GM12878 (cell line): ENCODE results near the gene DDX39B. TPM values are rescaled to one million over a fixed set of nuclear protein-coding genes. Genes with fewer than 3 reads are reported as not detected.

Experiments
- ATF2 ChIP-seq: IDR thresholded peaks from 2 replicates; pipeline ENCODE4 v1.6.1; 2012; ENCODE audit warnings: low read length, inconsistent platforms
- BCLAF1 ChIP-seq: fragments of 450-650 bp; IDR thresholded peaks from 2 replicates; pipeline ENCODE4 v1.6.1; 2017; ENCODE audit warnings: antibody characterized with exemption, mild to moderate bottlenecking, moderate library complexity
- NBN ChIP-seq: fragments of 450-650 bp; IDR thresholded peaks from 2 replicates; pipeline ENCODE4 v1.6.1; 2016
- PBX3 ChIP-seq: IDR thresholded peaks from 2 replicates; pipeline ENCODE4 v1.6.1; 2011; ENCODE audit warnings: mild to moderate bottlenecking, low read depth, low read length, moderate library complexity; ENCODE audit not compliant: insufficient replicate concordance
- PML ChIP-seq: IDR thresholded peaks from 2 replicates; pipeline ENCODE4 v1.6.1; 2012; ENCODE audit warnings: low read length, inconsistent platforms
- PRDM15 ChIP-seq: fragments of 450-650 bp; formaldehyde crosslinking; IDR thresholded peaks from 2 replicates; pipeline ENCODE4 v1.4.0; 2020; ENCODE audit warnings: mild to moderate bottlenecking, moderate library complexity
- SPI1 ChIP-seq: IDR thresholded peaks from 2 replicates; pipeline ENCODE4 v1.6.1; 2011; ENCODE audit warnings: low read depth, mild to moderate bottlenecking, low read length, moderate library complexity, borderline replicate concordance; ENCODE audit not compliant: insufficient read depth
- TCF7 ChIP-seq: IDR thresholded peaks from 2 replicates; pipeline ENCODE4 v1.6.1; 2014; ENCODE audit warnings: antibody characterized with exemption, borderline replicate concordance
- ZNF687 ChIP-seq: fragments of 450-650 bp; IDR thresholded peaks from 2 replicates; pipeline ENCODE4 v1.6.1; 2017; ENCODE audit warnings: mild to moderate bottlenecking, moderate library complexity
- polyA plus RNA-seq, 11 experiments: library from polyadenylated mRNA; depleted of rRNA in 4 of 11; unstranded in 6 of 11; stranded (reverse) in 5 of 11; fragments of >200 nt; fragmentation: Nextera tagmentation in 4 of 11; fragmentation: Illumina TruSeq in 1 of 11; extraction: Ambion mirVana in 4 of 11; extraction: Trizol in 1 of 11; gene quantifications; 1 replicate in 1 of 11; 2 replicates in 10 of 11; pipeline versions ENCODE4 v1.2.1 to v1.2.3, GENCODE V29; 2011 to 2016; ENCODE audit warnings: inconsistent platforms in 2 of 11, missing spikeins in 2 of 11, low read depth in 1 of 11
- total RNA-seq, 4 experiments: library from RNA; depleted of rRNA in 3 of 4; stranded (reverse); fragments of >200 nt in 3 of 4; fragmentation: Illumina TruSeq in 1 of 4; extraction: Trizol in 1 of 4; gene quantifications; 2 replicates each; pipeline versions ENCODE4 v1.2.1 to v1.2.3, GENCODE V29; 2013 to 2021
- TF ChIP-seq, protein P1 (sequence below): fragments of 450-650 bp; IDR thresholded peaks from 2 replicates; pipeline ENCODE4 v1.6.1; 2017; ENCODE audit warnings: low read depth, mild to moderate bottlenecking, moderate library complexity

Gene DDX39B
- total and polyA plus RNA-seq, 10 of the 15 experiments (the other 5 are each of a cell fraction or from before 2014, with no cell fraction given), result 271 to 661 (median 330) TPM

DNA sequence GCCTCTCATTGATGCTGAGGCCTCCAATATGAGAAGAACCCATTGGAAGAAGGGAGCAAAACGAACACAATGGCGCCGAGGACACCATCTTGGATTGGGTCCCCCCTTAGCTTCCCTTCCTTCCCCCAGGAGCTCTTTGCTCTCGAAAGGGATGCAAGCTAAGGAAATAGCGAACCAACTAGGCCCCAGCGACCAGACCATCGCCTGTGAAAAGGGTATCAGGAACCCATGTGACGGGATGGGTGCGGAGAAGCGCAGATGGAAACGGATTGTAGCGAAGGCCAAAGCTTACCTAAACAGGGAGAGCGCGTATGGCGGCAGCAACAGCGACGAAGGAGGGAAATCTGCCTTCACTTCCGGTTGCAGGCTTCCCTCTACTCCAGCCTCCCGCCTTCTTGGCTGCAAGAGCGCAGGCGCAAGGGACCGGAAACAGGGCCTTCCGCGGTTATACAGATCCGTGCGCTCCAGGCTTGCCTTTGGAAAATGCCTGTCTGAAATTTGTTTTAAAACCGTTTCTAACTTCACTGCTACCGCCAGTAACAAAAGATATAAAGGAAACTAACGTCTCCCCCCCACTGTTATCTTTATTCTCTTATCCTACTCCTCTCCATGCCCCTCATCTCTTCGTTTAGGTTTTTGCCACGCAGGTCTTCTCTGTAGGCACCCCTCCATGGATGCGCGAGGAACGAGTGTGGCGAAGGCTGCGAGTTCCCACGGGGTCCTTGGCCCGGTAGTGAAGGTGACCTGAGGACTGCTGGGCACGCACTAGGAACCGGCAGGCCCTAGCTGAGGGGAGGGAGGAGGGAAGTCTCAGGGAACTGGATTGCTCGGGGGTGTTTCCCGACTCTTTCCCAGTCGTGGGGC is at the start of gene DDX39B (continued):
- TF ChIP-seq, protein P1, sequence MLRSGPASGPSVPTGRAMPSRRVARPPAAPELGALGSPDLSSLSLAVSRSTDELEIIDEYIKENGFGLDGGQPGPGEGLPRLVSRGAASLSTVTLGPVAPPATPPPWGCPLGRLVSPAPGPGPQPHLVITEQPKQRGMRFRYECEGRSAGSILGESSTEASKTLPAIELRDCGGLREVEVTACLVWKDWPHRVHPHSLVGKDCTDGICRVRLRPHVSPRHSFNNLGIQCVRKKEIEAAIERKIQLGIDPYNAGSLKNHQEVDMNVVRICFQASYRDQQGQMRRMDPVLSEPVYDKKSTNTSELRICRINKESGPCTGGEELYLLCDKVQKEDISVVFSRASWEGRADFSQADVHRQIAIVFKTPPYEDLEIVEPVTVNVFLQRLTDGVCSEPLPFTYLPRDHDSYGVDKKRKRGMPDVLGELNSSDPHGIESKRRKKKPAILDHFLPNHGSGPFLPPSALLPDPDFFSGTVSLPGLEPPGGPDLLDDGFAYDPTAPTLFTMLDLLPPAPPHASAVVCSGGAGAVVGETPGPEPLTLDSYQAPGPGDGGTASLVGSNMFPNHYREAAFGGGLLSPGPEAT, result peak; percentile 94
- TF ChIP-seq SPI1, result peak; percentile 24; the same call in 1 of the 2 replicates
- TF ChIP-seq TCF7, result no peak
- peak; percentile 88 for TF ChIP-seq ZNF687
- no peak for TF ChIP-seq BCLAF1
- TF ChIP-seq PBX3, result no peak
- no peak for TF ChIP-seq ATF2
- TF ChIP-seq PML, result peak; percentile 99
- no peak for TF ChIP-seq PRDM15 (CRISPR knock-in tag)
- peak; percentile 97 for TF ChIP-seq NBN
